GM12878 (cell line): ENCODE data around the gene PRKCB.

Experiments
- BACH1 ChIP-seq: fragments of 450-650 bp; IDR thresholded peaks from 2 replicates; pipeline ENCODE4 v1.6.1; 2017; ENCODE audit warnings: mild to moderate bottlenecking, borderline replicate concordance
- BMI1 ChIP-seq: fragments of 450-650 bp; IDR thresholded peaks from 2 replicates; pipeline ENCODE4 v1.6.1; 2016; ENCODE audit warnings: mild to moderate bottlenecking, moderate library complexity, borderline replicate concordance
- POLR2AphosphoS5 ChIP-seq: IDR thresholded peaks from 2 replicates; pipeline ENCODE4 v1.6.1; 2011; ENCODE audit warnings: mild to moderate bottlenecking, low read length, inconsistent platforms
- TF ChIP-seq, protein P1 (sequence below): IDR thresholded peaks from 2 replicates; pipeline ENCODE4 v1.6.1; 2011; ENCODE audit warnings: borderline replicate concordance, low read depth, mild to moderate bottlenecking, moderate library complexity, mixed read lengths, low read length; ENCODE audit not compliant: insufficient read depth; ENCODE audit errors: extremely low read length
- TF ChIP-seq, protein P2 (sequence below), 3 experiments: IDR thresholded peaks in 2 of 3; conservative IDR thresholded peaks in 1 of 3; 2 replicates each; pipeline ENCODE4 v1.5.1; 2011; ENCODE audit warnings: low read depth in 3 of 3, low read length in 3 of 3, mild to moderate bottlenecking in 3 of 3, control low read depth in 2 of 3, moderate library complexity in 2 of 3, inconsistent platforms in 1 of 3, mixed read lengths in 1 of 3; ENCODE audit not compliant: control insufficient read depth in 2 of 3, insufficient read depth in 1 of 3; ENCODE audit errors: extremely low read depth in 1 of 3

DNA sequence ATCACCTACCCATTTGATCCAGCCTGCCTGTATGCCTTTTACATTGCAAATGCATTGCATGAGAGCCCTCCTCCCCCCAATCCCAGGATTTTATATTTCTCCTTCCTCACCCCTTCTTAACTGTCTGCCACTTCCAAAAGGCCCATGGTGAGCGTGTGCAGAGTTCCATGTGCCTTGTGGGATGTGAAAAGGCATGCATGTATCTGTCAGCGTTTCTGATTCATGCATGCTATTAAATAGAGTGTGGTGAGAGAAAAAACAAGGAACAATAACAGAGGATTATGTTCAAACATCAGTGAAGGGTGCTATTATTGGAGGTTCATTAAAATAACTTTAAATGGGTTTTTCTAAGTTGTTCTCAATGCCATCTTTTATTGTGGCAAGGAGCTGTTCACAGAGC is 359.4 kb downstream of the PRKCB start:
- TF ChIP-seq, protein P1, sequence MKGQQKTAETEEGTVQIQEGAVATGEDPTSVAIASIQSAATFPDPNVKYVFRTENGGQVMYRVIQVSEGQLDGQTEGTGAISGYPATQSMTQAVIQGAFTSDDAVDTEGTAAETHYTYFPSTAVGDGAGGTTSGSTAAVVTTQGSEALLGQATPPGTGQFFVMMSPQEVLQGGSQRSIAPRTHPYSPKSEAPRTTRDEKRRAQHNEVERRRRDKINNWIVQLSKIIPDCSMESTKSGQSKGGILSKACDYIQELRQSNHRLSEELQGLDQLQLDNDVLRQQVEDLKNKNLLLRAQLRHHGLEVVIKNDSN, result no peak
- TF ChIP-seq, protein P2, sequence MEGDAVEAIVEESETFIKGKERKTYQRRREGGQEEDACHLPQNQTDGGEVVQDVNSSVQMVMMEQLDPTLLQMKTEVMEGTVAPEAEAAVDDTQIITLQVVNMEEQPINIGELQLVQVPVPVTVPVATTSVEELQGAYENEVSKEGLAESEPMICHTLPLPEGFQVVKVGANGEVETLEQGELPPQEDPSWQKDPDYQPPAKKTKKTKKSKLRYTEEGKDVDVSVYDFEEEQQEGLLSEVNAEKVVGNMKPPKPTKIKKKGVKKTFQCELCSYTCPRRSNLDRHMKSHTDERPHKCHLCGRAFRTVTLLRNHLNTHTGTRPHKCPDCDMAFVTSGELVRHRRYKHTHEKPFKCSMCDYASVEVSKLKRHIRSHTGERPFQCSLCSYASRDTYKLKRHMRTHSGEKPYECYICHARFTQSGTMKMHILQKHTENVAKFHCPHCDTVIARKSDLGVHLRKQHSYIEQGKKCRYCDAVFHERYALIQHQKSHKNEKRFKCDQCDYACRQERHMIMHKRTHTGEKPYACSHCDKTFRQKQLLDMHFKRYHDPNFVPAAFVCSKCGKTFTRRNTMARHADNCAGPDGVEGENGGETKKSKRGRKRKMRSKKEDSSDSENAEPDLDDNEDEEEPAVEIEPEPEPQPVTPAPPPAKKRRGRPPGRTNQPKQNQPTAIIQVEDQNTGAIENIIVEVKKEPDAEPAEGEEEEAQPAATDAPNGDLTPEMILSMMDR (IDR thresholded peaks at IDR 0.05 in 2 of 3, conservative IDR thresholded peaks at IDR 0.05 in 1 of 3; ENCODE audit: control insufficient read depth in 2 of 3, extremely low read depth in 1 of 3, insufficient read depth in 1 of 3, low read depth in 3 of 3, low read length in 3 of 3), result no peak
- TF ChIP-seq BMI1 (no peak), BACH1 (no peak), POLR2AphosphoS5 (no peak)
